ENCODE data around the gene SETDB2.

DNA sequence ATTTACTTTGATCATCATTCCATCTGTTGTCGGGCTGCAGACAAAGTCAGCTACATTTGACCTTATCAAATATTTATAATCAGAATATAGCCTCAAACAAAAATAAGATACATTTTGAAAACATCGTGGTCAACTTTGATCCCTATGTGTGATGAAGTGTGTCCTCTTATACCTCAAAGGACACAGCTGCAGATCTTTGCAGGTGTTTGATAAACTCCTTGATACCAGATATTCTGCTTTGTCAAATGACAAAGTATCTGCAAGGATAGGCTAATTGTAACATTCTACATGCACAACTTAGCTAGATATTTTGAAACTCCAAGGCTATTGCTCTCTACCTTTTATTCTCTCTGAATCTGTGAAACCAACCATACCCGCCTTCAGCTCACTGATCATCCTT, 95.7 kb downstream of the SETDB2 start:
- no peak for TF ChIP-seq CTCF (conservative IDR thresholded peaks at IDR 0.05; ENCODE audit: low read depth, low read length)
- TF ChIP-seq EZH2 (IDR thresholded peaks at IDR 0.05; ENCODE audit: low read length, unreplicated experiment): no peak
- no peak for TF ChIP-seq EZH2phosphoT487 (IDR thresholded peaks at IDR 0.05; ENCODE audit: borderline replicate concordance, low read length)

Data from PC-3 (cell line).